Measurements from ENCODE around the gene HEPACAM2.

- TF ChIP-seq, protein P1, sequence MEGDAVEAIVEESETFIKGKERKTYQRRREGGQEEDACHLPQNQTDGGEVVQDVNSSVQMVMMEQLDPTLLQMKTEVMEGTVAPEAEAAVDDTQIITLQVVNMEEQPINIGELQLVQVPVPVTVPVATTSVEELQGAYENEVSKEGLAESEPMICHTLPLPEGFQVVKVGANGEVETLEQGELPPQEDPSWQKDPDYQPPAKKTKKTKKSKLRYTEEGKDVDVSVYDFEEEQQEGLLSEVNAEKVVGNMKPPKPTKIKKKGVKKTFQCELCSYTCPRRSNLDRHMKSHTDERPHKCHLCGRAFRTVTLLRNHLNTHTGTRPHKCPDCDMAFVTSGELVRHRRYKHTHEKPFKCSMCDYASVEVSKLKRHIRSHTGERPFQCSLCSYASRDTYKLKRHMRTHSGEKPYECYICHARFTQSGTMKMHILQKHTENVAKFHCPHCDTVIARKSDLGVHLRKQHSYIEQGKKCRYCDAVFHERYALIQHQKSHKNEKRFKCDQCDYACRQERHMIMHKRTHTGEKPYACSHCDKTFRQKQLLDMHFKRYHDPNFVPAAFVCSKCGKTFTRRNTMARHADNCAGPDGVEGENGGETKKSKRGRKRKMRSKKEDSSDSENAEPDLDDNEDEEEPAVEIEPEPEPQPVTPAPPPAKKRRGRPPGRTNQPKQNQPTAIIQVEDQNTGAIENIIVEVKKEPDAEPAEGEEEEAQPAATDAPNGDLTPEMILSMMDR (IDR thresholded peaks at IDR 0.05 in 4 of 5, conservative IDR thresholded peaks at IDR 0.05 in 1 of 5) = no peak
- TF ChIP-seq POLR2A (IDR thresholded peaks at IDR 0.05) = no peak
Observed at GRCh38 chr7:93198472-93198871, 27.8 kb downstream of the HEPACAM2 start.

Data from gastrocnemius medialis (tissue), 4 donors.